GM12892 (cell line): ENCODE measurements around the gene NFIB.

Experiments
- DNase-seq: peaks from one replicate; pipeline ENCODE4 v3.0.0; 2011; ENCODE audit not compliant: insufficient read length
- FAIRE-seq: peaks from 2 replicates; lab custom pipeline; 2011; peaks lifted over from hg19 to GRCh38; lab: Jason Lieb, UNC
- POLR2A ChIP-seq: IDR thresholded peaks from 2 replicates; pipeline ENCODE4 v1.6.1; 2011; ENCODE audit warnings: low read depth, low read length, control low read depth
- POLR2AphosphoS5 ChIP-seq: IDR thresholded peaks from 2 replicates; pipeline ENCODE4 v1.6.1; 2011; ENCODE audit warnings: low read depth, low read length, control low read depth
- TAF1 ChIP-seq: IDR thresholded peaks from 2 replicates; pipeline ENCODE4 v1.6.1; 2011; ENCODE audit warnings: low read depth, mild to moderate bottlenecking, control low read depth, low read length, borderline replicate concordance

NFIB gene

GRCh38 chr9:14209399-14210345, 104.3 kb downstream of the NFIB start:
- no peak for DNase-seq
- no peak for TF ChIP-seq POLR2AphosphoS5
- no peak for TF ChIP-seq TAF1
- no peak for TF ChIP-seq POLR2A
- FAIRE-seq, result no peak

- DNase-seq, result no peak
- TF ChIP-seq POLR2AphosphoS5 (no peak), POLR2A (no peak), TAF1 (no peak)
- FAIRE-seq, result no peak
Observed at GRCh38 chr9:14207352-14207995, 106.5 kb downstream of the NFIB start.

- TF ChIP-seq TAF1 (no peak), POLR2A (no peak), POLR2AphosphoS5 (no peak)
- DNase-seq (no peak), FAIRE-seq (no peak)
Observed at GRCh38 chr9:14205463-14205862, 108.5 kb downstream of the NFIB start.

GRCh38 chr9:14203356-14204056, 110.4 kb downstream of the NFIB start:
- no peak for FAIRE-seq
- no peak for TF ChIP-seq TAF1
- TF ChIP-seq POLR2AphosphoS5, result no peak
- TF ChIP-seq POLR2A, result no peak

GRCh38 chr9:14198841-14199455, 115.0 kb downstream of the NFIB start:
- no peak for TF ChIP-seq POLR2AphosphoS5
- no peak for TF ChIP-seq POLR2A
- no peak for TF ChIP-seq TAF1
- FAIRE-seq, result no peak

More at GRCh38 chr9:14203356-14204056, 110.4 kb downstream of the NFIB start:
- DNase-seq, result no peak

GRCh38 chr9:14198047-14198840, 115.7 kb downstream of the NFIB start:
- TF ChIP-seq POLR2AphosphoS5 (no peak), TAF1 (no peak), POLR2A (no peak)
- DNase-seq (no peak), FAIRE-seq (no peak)

More at GRCh38 chr9:14198841-14199455, 115.0 kb downstream of the NFIB start:
- DNase-seq, result no peak

GRCh38 chr9:14197325-14197858, 116.5 kb downstream of the NFIB start:
- no peak for FAIRE-seq

GRCh38 chr9:14193328-14193990, 120.5 kb downstream of the NFIB start:
- TF ChIP-seq POLR2A (no peak), TAF1 (no peak), POLR2AphosphoS5 (no peak)
- DNase-seq (no peak), FAIRE-seq (no peak)

More at GRCh38 chr9:14197325-14197858, 116.5 kb downstream of the NFIB start:
- TF ChIP-seq POLR2AphosphoS5, result no peak
- TF ChIP-seq TAF1, result no peak
- no peak for TF ChIP-seq POLR2A
- DNase-seq, result no peak

- no peak for DNase-seq
- no peak for FAIRE-seq
- TF ChIP-seq TAF1 (no peak), POLR2A (no peak), POLR2AphosphoS5 (no peak)
Observed at GRCh38 chr9:14192556-14192955, 121.4 kb downstream of the NFIB start.

- FAIRE-seq, result no peak
- TF ChIP-seq POLR2A, result no peak
- no peak for TF ChIP-seq TAF1
- no peak for DNase-seq
Observed at GRCh38 chr9:14191512-14191911, 122.4 kb downstream of the NFIB start.
